ENCODE results near the gene STYXL1.

STYXL1 gene

DNA sequence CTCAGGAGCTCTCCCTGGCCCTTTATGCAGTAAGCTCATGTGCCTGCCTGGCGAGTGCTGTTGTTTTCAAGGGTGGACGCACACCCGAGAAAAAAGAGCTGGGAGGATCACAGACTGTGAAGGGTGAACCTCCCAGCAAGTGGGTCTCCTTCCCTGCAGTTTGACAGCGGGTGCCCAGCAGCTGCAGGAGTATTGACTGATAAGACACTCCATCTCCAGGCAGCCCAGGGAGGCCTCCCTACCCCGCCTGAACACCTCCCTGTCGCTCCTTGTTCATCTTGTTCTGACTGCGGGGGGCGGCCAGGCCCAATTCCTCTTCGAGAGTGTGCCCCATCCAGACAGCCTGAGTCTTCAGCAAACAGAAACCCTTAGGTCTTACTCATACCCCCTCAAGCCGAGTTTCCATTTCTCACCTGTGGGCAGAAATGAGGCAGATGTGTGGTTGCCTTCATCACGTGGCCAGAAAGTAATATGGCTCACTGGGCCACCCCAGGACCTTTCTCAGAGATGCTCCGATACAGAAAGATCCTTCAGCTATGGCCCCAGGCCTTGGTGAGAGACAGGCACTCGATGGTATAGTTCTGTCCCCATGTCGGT, 17.3 kb upstream of the STYXL1 start:
- TF ChIP-seq, protein P1, sequence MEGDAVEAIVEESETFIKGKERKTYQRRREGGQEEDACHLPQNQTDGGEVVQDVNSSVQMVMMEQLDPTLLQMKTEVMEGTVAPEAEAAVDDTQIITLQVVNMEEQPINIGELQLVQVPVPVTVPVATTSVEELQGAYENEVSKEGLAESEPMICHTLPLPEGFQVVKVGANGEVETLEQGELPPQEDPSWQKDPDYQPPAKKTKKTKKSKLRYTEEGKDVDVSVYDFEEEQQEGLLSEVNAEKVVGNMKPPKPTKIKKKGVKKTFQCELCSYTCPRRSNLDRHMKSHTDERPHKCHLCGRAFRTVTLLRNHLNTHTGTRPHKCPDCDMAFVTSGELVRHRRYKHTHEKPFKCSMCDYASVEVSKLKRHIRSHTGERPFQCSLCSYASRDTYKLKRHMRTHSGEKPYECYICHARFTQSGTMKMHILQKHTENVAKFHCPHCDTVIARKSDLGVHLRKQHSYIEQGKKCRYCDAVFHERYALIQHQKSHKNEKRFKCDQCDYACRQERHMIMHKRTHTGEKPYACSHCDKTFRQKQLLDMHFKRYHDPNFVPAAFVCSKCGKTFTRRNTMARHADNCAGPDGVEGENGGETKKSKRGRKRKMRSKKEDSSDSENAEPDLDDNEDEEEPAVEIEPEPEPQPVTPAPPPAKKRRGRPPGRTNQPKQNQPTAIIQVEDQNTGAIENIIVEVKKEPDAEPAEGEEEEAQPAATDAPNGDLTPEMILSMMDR (IDR thresholded peaks at IDR 0.05) = no peak
- Histone ChIP-seq H2AFZ (no peak overlapping the region), H3K9ac (no peak overlapping the region), H3K27ac (no peak overlapping the region), H3K4me1 (no peaks in the 10 kb centered on the region), H3K4me2 (ENCODE audit: low read length) (no peak overlapping the region), H3K79me2 (no peaks in the 10 kb centered on the region), H3K9me3 (ENCODE audit: control insufficient read depth, low read length) (no peaks in the 10 kb centered on the region), H3K4me3 (ENCODE audit: low read depth, low read length) (no peak overlapping the region), H3K27me3 (ENCODE audit: control insufficient read depth, insufficient read depth, low read length) (no peaks in the 10 kb centered on the region), H3K36me3 (ENCODE audit: control insufficient read depth, insufficient read depth, low read length) (no peaks in the 10 kb centered on the region)

DNA sequence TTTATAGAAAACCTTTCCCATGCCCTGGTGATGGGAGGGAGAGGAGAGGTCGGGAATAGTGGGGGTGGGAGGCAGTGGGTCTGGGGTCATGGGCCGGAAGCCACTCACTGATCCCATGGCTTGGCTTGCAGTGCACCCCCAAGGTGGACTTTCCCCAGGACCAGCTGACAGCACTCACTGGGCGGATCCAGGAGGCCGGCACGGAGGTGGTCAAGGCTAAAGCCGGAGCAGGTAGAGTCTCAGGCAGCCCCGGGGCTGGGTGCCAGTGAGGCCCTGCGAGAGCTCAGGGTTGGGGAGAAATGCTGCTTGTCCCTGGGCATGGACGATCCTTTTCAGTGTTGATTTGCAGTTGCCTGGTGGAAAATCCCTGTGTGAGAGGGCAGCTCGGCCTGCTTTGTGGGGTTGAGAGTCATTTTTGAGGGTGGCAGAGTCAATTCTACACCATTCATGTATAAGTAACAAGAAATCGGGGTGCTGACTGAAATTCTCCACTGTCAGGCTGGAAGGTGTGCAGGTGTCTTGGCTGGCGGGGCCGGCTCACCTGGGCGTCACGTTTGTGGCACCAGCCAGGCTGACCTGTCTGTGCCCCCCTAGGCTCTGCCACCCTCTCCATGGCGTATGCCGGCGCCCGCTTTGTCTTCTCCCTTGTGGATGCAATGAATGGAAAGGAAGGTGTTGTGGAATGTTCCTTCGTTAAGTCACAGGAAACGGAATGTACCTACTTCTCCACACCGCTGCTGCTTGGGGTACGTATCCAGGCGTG, 16.6 kb upstream of the STYXL1 start:
- no peak overlapping the region for H2AFZ ChIP-seq
- H3K79me2 ChIP-seq = no peaks in the 10 kb centered on the region
- H3K27ac ChIP-seq = no peak overlapping the region
- TF ChIP-seq, protein P1 (IDR thresholded peaks at IDR 0.05) = no peak
- H3K4me2 ChIP-seq (ENCODE audit: low read length) = no peak overlapping the region
- H3K9me3 ChIP-seq (ENCODE audit: control insufficient read depth, low read length) = no peaks in the 10 kb centered on the region
- H3K4me3 ChIP-seq (ENCODE audit: low read depth, low read length) = no peak overlapping the region
- H3K36me3 ChIP-seq (ENCODE audit: control insufficient read depth, insufficient read depth, low read length) = no peaks in the 10 kb centered on the region
- no peaks in the 10 kb centered on the region for H3K27me3 ChIP-seq (ENCODE audit: control insufficient read depth, insufficient read depth, low read length)
- no peaks in the 10 kb centered on the region for H3K4me1 ChIP-seq
- no peak overlapping the region for H3K9ac ChIP-seq

DNA sequence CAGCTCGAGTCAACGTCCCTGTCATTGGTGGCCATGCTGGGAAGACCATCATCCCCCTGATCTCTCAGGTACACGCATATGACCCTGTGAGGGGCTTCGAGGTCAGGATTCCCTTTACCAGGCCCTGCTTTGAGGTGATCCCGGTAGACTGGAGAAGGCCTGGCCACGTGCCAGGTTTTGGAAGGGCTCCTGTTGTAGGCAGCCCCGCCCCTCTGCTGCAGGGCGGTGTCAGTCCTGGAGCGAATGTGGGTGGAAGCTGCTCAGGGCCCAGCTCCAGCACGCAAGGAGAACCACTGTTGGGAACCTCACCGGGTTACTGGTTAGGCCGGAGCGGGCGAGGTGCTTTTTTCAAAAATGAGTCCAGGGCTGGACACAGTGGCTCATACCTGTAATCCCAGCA, 15.7 kb upstream of the STYXL1 start:
- H3K36me3 ChIP-seq (ENCODE audit: control insufficient read depth, insufficient read depth, low read length) = no peaks in the 10 kb centered on the region
- no peak overlapping the region for H3K9ac ChIP-seq
- no peak overlapping the region for H3K27ac ChIP-seq
- H3K4me1 ChIP-seq = no peaks in the 10 kb centered on the region
- H3K4me2 ChIP-seq (ENCODE audit: low read length) = no peak overlapping the region
- no peak overlapping the region for H2AFZ ChIP-seq
- no peak overlapping the region for H3K4me3 ChIP-seq (ENCODE audit: low read depth, low read length)
- no peaks in the 10 kb centered on the region for H3K27me3 ChIP-seq (ENCODE audit: control insufficient read depth, insufficient read depth, low read length)
- no peaks in the 10 kb centered on the region for H3K9me3 ChIP-seq (ENCODE audit: control insufficient read depth, low read length)
- TF ChIP-seq, protein P1 (IDR thresholded peaks at IDR 0.05) = no peak
- H3K79me2 ChIP-seq = no peaks in the 10 kb centered on the region

DNA sequence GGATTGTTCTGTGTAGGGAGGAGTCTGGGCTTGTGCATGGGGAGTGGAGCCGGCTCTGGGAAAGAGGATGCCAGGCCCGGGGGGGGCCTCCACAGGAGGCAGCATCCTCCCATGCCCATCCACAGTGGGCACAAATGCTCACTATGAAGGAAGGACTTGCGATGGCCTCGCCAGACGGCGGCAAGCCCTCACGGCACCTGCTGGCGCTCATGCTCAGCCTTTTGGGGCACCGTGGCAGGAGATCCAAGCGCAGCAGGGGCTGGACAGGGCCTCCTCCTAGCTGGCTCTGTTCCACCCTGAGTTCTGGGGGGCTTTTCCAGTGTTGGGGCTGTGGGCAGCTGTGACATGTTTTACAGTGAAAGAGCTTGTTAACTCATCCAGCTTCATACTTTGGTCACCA, 15.3 kb upstream of the STYXL1 start:
- no peak overlapping the region for H2AFZ ChIP-seq
- no peak overlapping the region for H3K4me2 ChIP-seq (ENCODE audit: low read length)
- no peaks in the 10 kb centered on the region for H3K79me2 ChIP-seq
- no peaks in the 10 kb centered on the region for H3K9me3 ChIP-seq (ENCODE audit: control insufficient read depth, low read length)
- no peak overlapping the region for H3K4me3 ChIP-seq (ENCODE audit: low read depth, low read length)
- TF ChIP-seq, protein P1 (IDR thresholded peaks at IDR 0.05) = no peak
- no peaks in the 10 kb centered on the region for H3K27me3 ChIP-seq (ENCODE audit: control insufficient read depth, insufficient read depth, low read length)
- H3K4me1 ChIP-seq = no peaks in the 10 kb centered on the region
- H3K36me3 ChIP-seq (ENCODE audit: control insufficient read depth, insufficient read depth, low read length) = no peaks in the 10 kb centered on the region
- no peak overlapping the region for H3K9ac ChIP-seq
- no peak overlapping the region for H3K27ac ChIP-seq

DNA sequence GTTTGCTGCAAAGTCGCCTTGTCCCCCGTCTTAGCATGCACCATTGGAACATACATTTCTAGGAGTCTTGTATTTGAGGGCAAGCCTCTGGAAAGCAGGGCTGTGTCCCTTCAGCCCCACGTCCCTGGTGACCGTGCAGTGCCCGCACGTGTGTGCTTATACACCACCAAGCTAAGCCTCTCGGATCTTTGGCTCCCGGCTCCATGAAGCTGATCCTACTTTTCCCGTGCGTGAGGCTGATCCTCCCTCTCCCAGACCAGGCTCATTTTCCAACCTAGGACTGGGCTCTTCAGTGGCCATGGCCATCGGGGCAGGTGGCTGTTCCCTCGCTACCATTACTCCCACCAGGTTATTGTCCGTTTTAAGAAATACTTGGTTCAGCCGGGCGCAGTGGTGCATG, 14.5 kb upstream of the STYXL1 start:
- TF ChIP-seq, protein P1 (IDR thresholded peaks at IDR 0.05) = no peak
- Histone ChIP-seq H3K4me3 (ENCODE audit: low read depth, low read length) (no peak overlapping the region), H2AFZ (no peak overlapping the region), H3K27ac (no peak overlapping the region), H3K27me3 (ENCODE audit: control insufficient read depth, insufficient read depth, low read length) (no peaks in the 10 kb centered on the region), H3K4me1 (no peaks in the 10 kb centered on the region), H3K9ac (no peak overlapping the region), H3K9me3 (ENCODE audit: control insufficient read depth, low read length) (no peaks in the 10 kb centered on the region), H3K36me3 (ENCODE audit: control insufficient read depth, insufficient read depth, low read length) (no peaks in the 10 kb centered on the region), H3K79me2 (peaks cover 5% of the 10 kb centered on the region), H3K4me2 (ENCODE audit: low read length) (no peak overlapping the region)
